ENCODE measurements around the gene GLYATL1B.
"Not testable (repeated sequence)": the region's sequence is repeated elsewhere in the genome, so short reads cannot be mapped to it uniquely, and the experiment has no call there.

The GLYATL1B gene

GRCh38 chr11:59095972-59096575, 10.0 kb downstream of the GLYATL1B start:
- not testable (repeated sequence) for DNase-seq

GRCh38 chr11:59097113-59097708, 11.1 kb downstream of the GLYATL1B start:
- peak; percentile 62 for DNase-seq

GRCh38 chr11:59097938-59098337, 11.8 kb downstream of the GLYATL1B start:
- DNase-seq, result not testable (repeated sequence)

GRCh38 chr11:59102259-59102765, 16.2 kb downstream of the GLYATL1B start:
- DNase-seq, result peak; percentile 29

GRCh38 chr11:59106363-59107336, 20.5 kb downstream of the GLYATL1B start, which contains the start of gene FAM111B:
FAM111B (plus strand) TSS chr11:59107237; CDS start chr11:59109626, 2,389 bp downstream.
- DNase-seq, result peak; percentile 31

GRCh38 chr11:59107721-59108120, 21.6 kb downstream of the GLYATL1B start:
- DNase-seq, result not testable (repeated sequence)

- no peak for DNase-seq
Observed at GRCh38 chr11:59112494-59112893, 26.4 kb downstream of the GLYATL1B start.

- no peak for DNase-seq
Observed at GRCh38 chr11:59114344-59114743, 28.2 kb downstream of the GLYATL1B start.

- no peak for DNase-seq
Observed at GRCh38 chr11:59115553-59115952, 29.4 kb downstream of the GLYATL1B start.

GRCh38 chr11:59117774-59118173, 31.7 kb downstream of the GLYATL1B start:
- no peak for DNase-seq

GRCh38 chr11:59119826-59120225, 33.7 kb downstream of the GLYATL1B start:
- no peak for DNase-seq

GRCh38 chr11:59135648-59136461, 49.7 kb downstream of the GLYATL1B start:
- peak; percentile 89 for DNase-seq

- DNase-seq, result not testable (repeated sequence)
Observed at GRCh38 chr11:59136551-59136950, 50.4 kb downstream of the GLYATL1B start.

GRCh38 chr11:59137190-59137589, 51.1 kb downstream of the GLYATL1B start:
- DNase-seq, result no peak

GRCh38 chr11:59138643-59139042, 52.5 kb downstream of the GLYATL1B start:
- DNase-seq, result no peak

GRCh38 chr11:59141191-59141590, 55.1 kb downstream of the GLYATL1B start:
- DNase-seq, result no peak

GRCh38 chr11:59141673-59142460, 55.8 kb downstream of the GLYATL1B start:
- no peak for DNase-seq

- DNase-seq, result peak; percentile 81
Observed at GRCh38 chr11:59142530-59143507, 56.7 kb downstream of the GLYATL1B start, which contains the start of gene FAM111A. FAM111A (plus strand) TSS chr11:59142856; CDS start chr11:59148873, 6,017 bp downstream.

- DNase-seq, result no peak
Observed at GRCh38 chr11:59144096-59144495, 58.0 kb downstream of the GLYATL1B start.
